Adrenal gland (tissue), 5 donors: ENCODE data around the gene SNAP25.

Source experiments
- POLR2A ChIP-seq, 2 donors: fragments of 450-650 bp; IDR thresholded peaks; one replicate each; pipeline ENCODE4 v1.6.1; 2017; ENCODE audit warnings: antibody characterized with exemption in 2 of 2, mild to moderate bottlenecking in 2 of 2, moderate library complexity in 1 of 2
- TF ChIP-seq, protein P1 (sequence below), 6 experiments: fragments of 450-650 bp in 4 of 6; fragments of 200-600 bp in 2 of 6; sonication (generic) in 1 of 6; IDR thresholded peaks; 1 replicate in 5 of 6; 2 replicates in 1 of 6; pipeline versions ENCODE4 v1.5.1 to v1.8.0; 2016 to 2021; ENCODE audit warnings: antibody characterized with exemption in 6 of 6, mild to moderate bottlenecking in 2 of 6, moderate library complexity in 1 of 6
- donor health status: DM: no; HTN: no; CAD: no.

DNA sequence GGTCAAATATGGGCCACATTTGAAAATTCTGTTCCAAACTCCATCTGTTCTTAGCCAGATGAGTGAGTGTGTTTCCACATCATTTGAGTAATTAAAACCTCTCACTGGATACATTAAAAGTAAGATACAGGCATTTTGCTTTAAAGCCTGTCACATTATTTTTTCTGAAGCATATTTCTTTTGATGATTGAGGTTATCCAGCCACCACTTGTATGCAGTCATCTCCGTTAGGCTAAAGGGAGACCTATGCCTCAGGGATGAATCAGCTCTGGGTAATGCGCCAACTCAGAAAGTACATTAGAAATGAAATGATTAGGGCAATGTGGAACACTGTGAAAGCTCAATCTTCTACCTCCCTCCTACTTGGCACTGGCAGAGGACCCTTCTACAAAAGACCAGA, 90.7 kb downstream of the SNAP25 start:
- TF ChIP-seq, protein P1, sequence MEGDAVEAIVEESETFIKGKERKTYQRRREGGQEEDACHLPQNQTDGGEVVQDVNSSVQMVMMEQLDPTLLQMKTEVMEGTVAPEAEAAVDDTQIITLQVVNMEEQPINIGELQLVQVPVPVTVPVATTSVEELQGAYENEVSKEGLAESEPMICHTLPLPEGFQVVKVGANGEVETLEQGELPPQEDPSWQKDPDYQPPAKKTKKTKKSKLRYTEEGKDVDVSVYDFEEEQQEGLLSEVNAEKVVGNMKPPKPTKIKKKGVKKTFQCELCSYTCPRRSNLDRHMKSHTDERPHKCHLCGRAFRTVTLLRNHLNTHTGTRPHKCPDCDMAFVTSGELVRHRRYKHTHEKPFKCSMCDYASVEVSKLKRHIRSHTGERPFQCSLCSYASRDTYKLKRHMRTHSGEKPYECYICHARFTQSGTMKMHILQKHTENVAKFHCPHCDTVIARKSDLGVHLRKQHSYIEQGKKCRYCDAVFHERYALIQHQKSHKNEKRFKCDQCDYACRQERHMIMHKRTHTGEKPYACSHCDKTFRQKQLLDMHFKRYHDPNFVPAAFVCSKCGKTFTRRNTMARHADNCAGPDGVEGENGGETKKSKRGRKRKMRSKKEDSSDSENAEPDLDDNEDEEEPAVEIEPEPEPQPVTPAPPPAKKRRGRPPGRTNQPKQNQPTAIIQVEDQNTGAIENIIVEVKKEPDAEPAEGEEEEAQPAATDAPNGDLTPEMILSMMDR (IDR thresholded peaks at IDR 0.05): no peak
- no peak for TF ChIP-seq POLR2A (IDR thresholded peaks at IDR 0.05)
